ENCODE measurements around the gene ARTN. TPM values are rescaled to one million over a fixed set of nuclear protein-coding genes. Genes with fewer than 3 reads are reported as not detected.

Gene ARTN
- total RNA-seq, 2 experiments from 2014 or later, result 0.26 to 0.48 TPM

GRCh38 chr1:43908226-43908625, 25.4 kb upstream of the ARTN start:
- H3K36me3 Mint-ChIP-seq (ENCODE audit: low read depth), result no peaks in the 10 kb centered on the region
- no peaks in the 10 kb centered on the region for H3K4me1 Mint-ChIP-seq
- H3K27me3 Mint-ChIP-seq, result no peaks in the 10 kb centered on the region
- intact Hi-C loops (cut with DNase I, micrococcal nuclease), result no loop called here
- CTCF ChIA-PET, result interaction anchor here (0.5 to 1.5 kb wide), 2 partner anchors 27 to 140 kb away, joined by 3 read pairs; no protein-coding TSS in a partner anchor
- POLR2A ChIA-PET, result no interaction called here
- no peak overlapping the region for H3K4me3 Mint-ChIP-seq
- no peak for ATAC-seq
- no peaks in the 10 kb centered on the region for H3K9me3 Mint-ChIP-seq (ENCODE audit: low read depth)
- H3K27ac Mint-ChIP-seq, result no peak overlapping the region
- no peak for DNase-seq

- Mint-ChIP-seq H3K36me3 (ENCODE audit: low read depth) (no peaks in the 10 kb centered on the region), H3K27me3 (no peaks in the 10 kb centered on the region), H3K4me3 (no peak overlapping the region), H3K4me1 (no peaks in the 10 kb centered on the region), H3K27ac (no peak overlapping the region), H3K9me3 (ENCODE audit: low read depth) (no peaks in the 10 kb centered on the region)
- no peak for ATAC-seq
- ChIA-PET CTCF (interaction anchor here (1.5 kb wide), 1 partner anchor 26 kb away, joined by 3 read pairs; no protein-coding TSS in a partner anchor), POLR2A (no interaction called here)
- intact Hi-C loops (cut with DNase I, micrococcal nuclease), result no loop called here
- no peak for DNase-seq
Measured at GRCh38 chr1:43908858-43909257, 24.7 kb upstream of the ARTN start.

- Mint-ChIP-seq H3K27me3 (no peaks in the 10 kb centered on the region), H3K27ac (no peak overlapping the region), H3K9me3 (ENCODE audit: low read depth) (no peaks in the 10 kb centered on the region), H3K4me1 (no peaks in the 10 kb centered on the region), H3K36me3 (ENCODE audit: low read depth) (no peaks in the 10 kb centered on the region), H3K4me3 (no peak overlapping the region)
- ChIA-PET CTCF (interaction anchor here (1.8 kb wide), 1 partner anchor 147 kb away, joined by 5 read pairs; no protein-coding TSS in a partner anchor), POLR2A (no interaction called here)
- intact Hi-C loops (cut with DNase I, micrococcal nuclease), result no loop called here
- DNase-seq (no peak), ATAC-seq (no peak)
Measured at GRCh38 chr1:43910343-43910742, 23.3 kb upstream of the ARTN start.

GRCh38 chr1:43912607-43913006, 21.0 kb upstream of the ARTN start:
- H3K9me3 Mint-ChIP-seq (ENCODE audit: low read depth), result no peaks in the 10 kb centered on the region
- intact Hi-C loops (cut with DNase I, micrococcal nuclease), result no loop called here
- no peak overlapping the region for H3K4me3 Mint-ChIP-seq
- H3K4me1 Mint-ChIP-seq, result no peaks in the 10 kb centered on the region
- ATAC-seq (no peak), DNase-seq (no peak)
- no peaks in the 10 kb centered on the region for H3K27me3 Mint-ChIP-seq
- H3K36me3 Mint-ChIP-seq (ENCODE audit: low read depth), result no peaks in the 10 kb centered on the region
- H3K27ac Mint-ChIP-seq, result no peak overlapping the region
- CTCF ChIA-PET, result interaction anchor here (0.6 to 2.0 kb wide), 2 partner anchors 22 to 509 kb away, joined by 3 to 6 read pairs; no protein-coding TSS in a partner anchor
- POLR2A ChIA-PET, result no interaction called here

GRCh38 chr1:43913051-43913501, 20.5 kb upstream of the ARTN start:
- POLR2A ChIA-PET, result no interaction called here
- no peaks in the 10 kb centered on the region for H3K36me3 Mint-ChIP-seq (ENCODE audit: low read depth)
- H3K4me1 Mint-ChIP-seq, result no peaks in the 10 kb centered on the region
- no peaks in the 10 kb centered on the region for H3K27me3 Mint-ChIP-seq
- no peak overlapping the region for H3K27ac Mint-ChIP-seq
- ATAC-seq (no peak), DNase-seq (no peak)
- no peak overlapping the region for H3K4me3 Mint-ChIP-seq
- intact Hi-C loops (cut with DNase I, micrococcal nuclease), result no loop called here
- CTCF ChIA-PET, result interaction anchor here (0.6 to 2.0 kb wide), 2 partner anchors 21 to 508 kb away, joined by 3 to 6 read pairs; no protein-coding TSS in a partner anchor
- no peaks in the 10 kb centered on the region for H3K9me3 Mint-ChIP-seq (ENCODE audit: low read depth)

- intact Hi-C loops (cut with DNase I, micrococcal nuclease), result no loop called here
- POLR2A ChIA-PET, result no interaction called here
- no peak overlapping the region for H3K27ac Mint-ChIP-seq
- DNase-seq (no peak), ATAC-seq (no peak)
- no peaks in the 10 kb centered on the region for H3K9me3 Mint-ChIP-seq (ENCODE audit: low read depth)
- CTCF ChIA-PET, result interaction anchor here (2.0 kb wide), 1 partner anchor 21 kb away, joined by 6 read pairs; no protein-coding TSS in a partner anchor
- no peak overlapping the region for H3K4me3 Mint-ChIP-seq
- no peaks in the 10 kb centered on the region for H3K4me1 Mint-ChIP-seq
- no peaks in the 10 kb centered on the region for H3K36me3 Mint-ChIP-seq (ENCODE audit: low read depth)
- H3K27me3 Mint-ChIP-seq, result no peaks in the 10 kb centered on the region
Measured at GRCh38 chr1:43913666-43914360, 19.8 kb upstream of the ARTN start.

- Mint-ChIP-seq H3K4me1 (no peaks in the 10 kb centered on the region), H3K9me3 (ENCODE audit: low read depth) (no peaks in the 10 kb centered on the region), H3K27ac (no peak overlapping the region), H3K36me3 (ENCODE audit: low read depth) (no peaks in the 10 kb centered on the region), H3K27me3 (no peaks in the 10 kb centered on the region), H3K4me3 (no peak overlapping the region)
- POLR2A ChIA-PET, result no interaction called here
- intact Hi-C loops (cut with DNase I, micrococcal nuclease), result no loop called here
- CTCF ChIA-PET, result interaction anchor here (0.5 to 1.4 kb wide), 2 partner anchors 40 to 574 kb away, joined by 3 read pairs; no protein-coding TSS in a partner anchor
- ATAC-seq (no peak), DNase-seq (no peak)
Measured at GRCh38 chr1:43914576-43915525, 18.8 kb upstream of the ARTN start.

- ATAC-seq, result no peak
- Mint-ChIP-seq H3K9me3 (ENCODE audit: low read depth) (no peaks in the 10 kb centered on the region), H3K4me3 (no peak overlapping the region), H3K27ac (no peak overlapping the region), H3K27me3 (no peaks in the 10 kb centered on the region), H3K4me1 (no peaks in the 10 kb centered on the region), H3K36me3 (ENCODE audit: low read depth) (no peaks in the 10 kb centered on the region)
- POLR2A ChIA-PET, result no interaction called here
- CTCF ChIA-PET, result no interaction called here
- no peak for DNase-seq
- intact Hi-C loops (cut with DNase I, micrococcal nuclease), result no loop called here
Measured at GRCh38 chr1:43919906-43920305, 13.7 kb upstream of the ARTN start.

GRCh38 chr1:43921022-43921421, 12.6 kb upstream of the ARTN start:
- ATAC-seq (no peak), DNase-seq (no peak)
- H3K27me3 Mint-ChIP-seq, result no peaks in the 10 kb centered on the region
- H3K9me3 Mint-ChIP-seq (ENCODE audit: low read depth), result no peaks in the 10 kb centered on the region
- H3K4me1 Mint-ChIP-seq, result no peaks in the 10 kb centered on the region
- no peak overlapping the region for H3K4me3 Mint-ChIP-seq
- H3K27ac Mint-ChIP-seq, result no peak overlapping the region
- intact Hi-C loops (cut with DNase I, micrococcal nuclease), result no loop called here
- ChIA-PET POLR2A (no interaction called here), CTCF (interaction anchor here (0.6 to 1.1 kb wide), 2 partner anchors 14 to 18 kb away, joined by 3 read pairs; no protein-coding TSS in a partner anchor)
- peaks cover 7% of the 10 kb centered on the region for H3K36me3 Mint-ChIP-seq (ENCODE audit: low read depth)

- CTCF ChIA-PET, result interaction anchor here (1.7 to 1.8 kb wide), 2 partner anchors 10 to 161 kb away, joined by 5 to 7 read pairs; no protein-coding TSS in a partner anchor
Measured at GRCh38 chr1:43924516-43924915, 9.1 kb upstream of the ARTN start.

GRCh38 chr1:43925846-43926245, 7.8 kb upstream of the ARTN start:
- POLR2A ChIA-PET, result interaction anchor here (0.6 kb wide), 1 partner anchor 68 kb away, joined by 5 read pairs; no protein-coding TSS in a partner anchor
- peaks cover 7% of the 10 kb centered on the region for H3K36me3 Mint-ChIP-seq (ENCODE audit: low read depth)
- H3K4me3 Mint-ChIP-seq, result no peak overlapping the region
- no peak for DNase-seq
- no peaks in the 10 kb centered on the region for H3K27me3 Mint-ChIP-seq
- H3K9me3 Mint-ChIP-seq (ENCODE audit: low read depth), result no peaks in the 10 kb centered on the region
- CTCF ChIA-PET, result interaction anchor here (1.2 to 1.4 kb wide), 2 partner anchors 9 to 13 kb away, joined by 3 to 7 read pairs; no protein-coding TSS in a partner anchor
- no peak overlapping the region for H3K27ac Mint-ChIP-seq
- peaks cover 3% of the 10 kb centered on the region for H3K4me1 Mint-ChIP-seq
- no peak for ATAC-seq
- intact Hi-C loops (cut with DNase I, micrococcal nuclease), result no loop called here

More at GRCh38 chr1:43924516-43924915, 9.1 kb upstream of the ARTN start:
- Mint-ChIP-seq H3K4me3 (no peak overlapping the region), H3K27me3 (no peaks in the 10 kb centered on the region), H3K4me1 (peaks cover under 1% of the 10 kb centered on the region), H3K36me3 (ENCODE audit: low read depth) (peaks cover 7% of the 10 kb centered on the region), H3K9me3 (ENCODE audit: low read depth) (no peaks in the 10 kb centered on the region), H3K27ac (no peak overlapping the region)
- intact Hi-C loops (cut with DNase I, micrococcal nuclease), result no loop called here
- DNase-seq, result no peak
- POLR2A ChIA-PET, result no interaction called here
- no peak for ATAC-seq
